ENCODE data around the gene HIPK2.

The HIPK2 gene

DNA sequence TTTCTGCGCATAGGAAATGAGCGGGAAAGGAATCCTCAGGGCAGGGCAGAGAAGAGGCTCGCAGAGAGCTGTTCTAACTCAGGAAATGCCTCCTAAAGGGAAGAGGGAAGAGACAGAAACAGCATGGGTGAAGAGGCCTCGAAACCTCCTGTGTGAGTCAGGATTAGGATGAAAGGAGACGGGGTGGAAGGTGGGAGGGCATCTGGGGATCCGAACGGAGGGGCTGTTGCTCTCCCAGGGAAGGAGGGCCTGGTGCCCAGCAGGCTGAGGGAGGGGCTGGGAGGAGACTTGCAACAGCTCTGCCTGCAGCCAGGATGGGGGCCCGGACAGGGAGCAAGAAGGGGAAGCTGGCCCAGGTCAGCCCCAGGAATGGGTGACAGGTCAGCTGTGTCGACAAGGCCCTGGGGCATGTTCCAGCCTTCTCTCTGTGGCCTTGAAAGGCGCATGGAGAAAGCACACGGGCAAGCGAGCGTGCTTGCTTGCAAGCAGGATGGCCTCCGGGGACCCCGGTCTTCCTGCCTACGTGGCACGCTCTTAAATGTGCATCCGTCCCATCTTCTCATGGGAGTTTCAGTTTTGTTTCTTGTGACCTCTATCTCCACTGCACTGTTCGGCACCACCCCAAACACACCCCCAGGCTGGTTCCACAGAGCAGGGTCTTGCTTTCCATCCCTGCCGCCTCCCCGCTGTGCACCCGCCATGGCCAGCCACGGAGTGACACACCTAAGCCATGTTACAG lies 63.5 kb downstream of the HIPK2 start:
- no peak overlapping the region for H3K4me3 ChIP-seq (ENCODE audit: low read depth, low read length, poor library complexity, severe bottlenecking)
- H3K36me3 ChIP-seq (ENCODE audit: insufficient read depth, low read length), result no peaks in the 10 kb centered on the region
- H3K4me2 ChIP-seq (ENCODE audit: low read length), result no peak overlapping the region
- no peaks in the 10 kb centered on the region for H3K9me3 ChIP-seq (ENCODE audit: low read length)
- H3K27me3 ChIP-seq (ENCODE audit: insufficient read depth, low read length), result no peaks in the 10 kb centered on the region; the same call in 1 of the 2 replicates
- H4K20me1 ChIP-seq (ENCODE audit: insufficient read depth, low read length), result no peaks in the 10 kb centered on the region
- no peak overlapping the region for H3K9ac ChIP-seq (ENCODE audit: low read length)
- H3K79me2 ChIP-seq (ENCODE audit: insufficient read depth, low read length), result no peaks in the 10 kb centered on the region
- no peaks in the 10 kb centered on the region for H3K9me2 ChIP-seq (ENCODE audit: low read depth, low read length)
- no peak overlapping the region for H3K27ac ChIP-seq (ENCODE audit: low read depth, low read length, poor library complexity, severe bottlenecking)
- H3K4me1 ChIP-seq (ENCODE audit: insufficient read depth, low read length, severe bottlenecking), result no peaks in the 10 kb centered on the region
- no peak for TF ChIP-seq EZH2 (IDR thresholded peaks at IDR 0.05; ENCODE audit: borderline replicate concordance, low read length)
- TF ChIP-seq, protein P1, sequence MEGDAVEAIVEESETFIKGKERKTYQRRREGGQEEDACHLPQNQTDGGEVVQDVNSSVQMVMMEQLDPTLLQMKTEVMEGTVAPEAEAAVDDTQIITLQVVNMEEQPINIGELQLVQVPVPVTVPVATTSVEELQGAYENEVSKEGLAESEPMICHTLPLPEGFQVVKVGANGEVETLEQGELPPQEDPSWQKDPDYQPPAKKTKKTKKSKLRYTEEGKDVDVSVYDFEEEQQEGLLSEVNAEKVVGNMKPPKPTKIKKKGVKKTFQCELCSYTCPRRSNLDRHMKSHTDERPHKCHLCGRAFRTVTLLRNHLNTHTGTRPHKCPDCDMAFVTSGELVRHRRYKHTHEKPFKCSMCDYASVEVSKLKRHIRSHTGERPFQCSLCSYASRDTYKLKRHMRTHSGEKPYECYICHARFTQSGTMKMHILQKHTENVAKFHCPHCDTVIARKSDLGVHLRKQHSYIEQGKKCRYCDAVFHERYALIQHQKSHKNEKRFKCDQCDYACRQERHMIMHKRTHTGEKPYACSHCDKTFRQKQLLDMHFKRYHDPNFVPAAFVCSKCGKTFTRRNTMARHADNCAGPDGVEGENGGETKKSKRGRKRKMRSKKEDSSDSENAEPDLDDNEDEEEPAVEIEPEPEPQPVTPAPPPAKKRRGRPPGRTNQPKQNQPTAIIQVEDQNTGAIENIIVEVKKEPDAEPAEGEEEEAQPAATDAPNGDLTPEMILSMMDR (IDR thresholded peaks at IDR 0.05; ENCODE audit: low read length), result no peak
- H3F3A ChIP-seq (ENCODE audit: insufficient read depth, low read length), result no peaks in the 10 kb centered on the region
- H2AFZ ChIP-seq (ENCODE audit: low read length), result no peak overlapping the region

DNA sequence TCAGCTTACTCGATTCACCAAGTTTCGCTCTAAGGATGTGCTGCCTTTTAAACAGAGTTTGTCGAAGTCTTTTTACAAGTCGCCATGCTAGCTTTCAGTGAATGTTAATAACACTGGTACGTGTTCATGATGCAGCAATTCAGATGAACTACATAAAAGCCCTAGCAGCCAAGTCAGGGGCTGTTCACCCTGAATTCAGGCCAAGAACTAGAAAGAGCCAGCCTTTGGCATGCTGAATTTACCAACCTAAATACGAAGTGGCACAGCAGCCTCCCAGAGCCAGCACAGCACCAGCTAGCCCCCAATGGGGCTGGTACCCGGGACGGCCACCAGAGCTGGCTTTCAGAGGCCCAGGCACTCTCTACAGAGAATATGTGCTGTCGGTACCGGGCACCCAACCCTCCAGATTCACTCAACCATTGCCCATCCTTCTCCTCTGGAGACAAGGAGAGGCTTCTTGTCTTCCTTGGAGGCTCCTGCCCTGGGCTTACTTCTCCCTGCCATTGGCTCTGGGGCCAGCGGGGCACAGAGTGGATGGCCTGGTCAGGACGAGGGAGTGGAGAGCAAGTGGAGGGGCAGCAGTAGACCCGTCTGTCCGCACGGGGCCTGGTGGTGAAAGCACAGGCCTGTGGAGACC lies 64.2 kb downstream of the HIPK2 start:
- H3K4me2 ChIP-seq (ENCODE audit: low read length), result no peak overlapping the region
- H3K4me3 ChIP-seq (ENCODE audit: low read depth, low read length, poor library complexity, severe bottlenecking), result no peak overlapping the region
- no peaks in the 10 kb centered on the region for H3K9me3 ChIP-seq (ENCODE audit: low read length)
- no peaks in the 10 kb centered on the region for H3K36me3 ChIP-seq (ENCODE audit: insufficient read depth, low read length)
- H2AFZ ChIP-seq (ENCODE audit: low read length), result no peak overlapping the region
- no peaks in the 10 kb centered on the region for H4K20me1 ChIP-seq (ENCODE audit: insufficient read depth, low read length)
- no peak overlapping the region for H3K27ac ChIP-seq (ENCODE audit: low read depth, low read length, poor library complexity, severe bottlenecking)
- no peaks in the 10 kb centered on the region for H3K9me2 ChIP-seq (ENCODE audit: low read depth, low read length)
- no peaks in the 10 kb centered on the region for H3K79me2 ChIP-seq (ENCODE audit: insufficient read depth, low read length)
- H3K9ac ChIP-seq (ENCODE audit: low read length), result no peak overlapping the region
- H3K4me1 ChIP-seq (ENCODE audit: insufficient read depth, low read length, severe bottlenecking), result no peaks in the 10 kb centered on the region
- no peak for TF ChIP-seq EZH2 (IDR thresholded peaks at IDR 0.05; ENCODE audit: borderline replicate concordance, low read length)
- TF ChIP-seq, protein P1 (IDR thresholded peaks at IDR 0.05; ENCODE audit: low read length), result no peak
- no peaks in the 10 kb centered on the region for H3F3A ChIP-seq (ENCODE audit: insufficient read depth, low read length)
- no peaks in the 10 kb centered on the region; the same call in 1 of the 2 replicates for H3K27me3 ChIP-seq (ENCODE audit: insufficient read depth, low read length)

DNA sequence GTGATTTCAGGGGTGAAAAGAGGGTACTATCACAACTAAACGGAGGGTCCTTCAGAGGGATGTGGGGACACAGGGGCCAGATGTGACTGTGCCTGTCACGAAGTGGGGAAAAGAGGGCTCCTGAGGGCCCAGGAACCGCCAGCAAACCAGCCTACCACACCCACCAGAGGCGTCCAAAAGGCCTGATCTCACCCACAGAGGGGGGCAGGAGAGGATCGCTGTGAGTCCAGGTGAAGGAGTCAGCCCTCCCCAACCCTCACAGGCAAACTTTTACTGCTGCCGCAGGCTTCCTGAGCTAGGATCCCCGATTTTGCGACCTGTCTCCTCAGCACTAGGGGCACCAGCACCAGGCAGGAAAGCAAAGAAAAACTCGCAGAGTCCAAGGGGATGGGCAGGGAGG lies 64.7 kb downstream of the HIPK2 start:
- no peak overlapping the region for H3K4me2 ChIP-seq (ENCODE audit: low read length)
- H3K9me2 ChIP-seq (ENCODE audit: low read depth, low read length), result no peaks in the 10 kb centered on the region
- no peaks in the 10 kb centered on the region for H4K20me1 ChIP-seq (ENCODE audit: insufficient read depth, low read length)
- no peak overlapping the region for H3K27ac ChIP-seq (ENCODE audit: low read depth, low read length, poor library complexity, severe bottlenecking)
- H3K9ac ChIP-seq (ENCODE audit: low read length), result no peak overlapping the region
- no peak for TF ChIP-seq EZH2 (IDR thresholded peaks at IDR 0.05; ENCODE audit: borderline replicate concordance, low read length)
- TF ChIP-seq, protein P1 (IDR thresholded peaks at IDR 0.05; ENCODE audit: low read length), result no peak
- no peaks in the 10 kb centered on the region for H3K36me3 ChIP-seq (ENCODE audit: insufficient read depth, low read length)
- H2AFZ ChIP-seq (ENCODE audit: low read length), result no peak overlapping the region
- H3K4me1 ChIP-seq (ENCODE audit: insufficient read depth, low read length, severe bottlenecking), result no peaks in the 10 kb centered on the region
- no peak overlapping the region for H3K4me3 ChIP-seq (ENCODE audit: low read depth, low read length, poor library complexity, severe bottlenecking)
- H3K9me3 ChIP-seq (ENCODE audit: low read length), result no peaks in the 10 kb centered on the region
- H3K79me2 ChIP-seq (ENCODE audit: insufficient read depth, low read length), result no peaks in the 10 kb centered on the region
- no peaks in the 10 kb centered on the region for H3F3A ChIP-seq (ENCODE audit: insufficient read depth, low read length)
- no peaks in the 10 kb centered on the region; the same call in 1 of the 2 replicates for H3K27me3 ChIP-seq (ENCODE audit: insufficient read depth, low read length)

All from OCI-LY1 (cell line).